ENCODE results near the gene ZNF446.
A peak's percentile ranks its signal among the peaks of the same experiment; 100 is the strongest.

Gene ZNF446

GRCh38 chr19:58455306-58455705 is 20.8 kb upstream of the ZNF446 start:
- DNase-seq (ENCODE audit: extremely low read depth, insufficient read length), result no peak
- Histone ChIP-seq H3K36me3 (ENCODE audit: control insufficient read depth, insufficient read depth, low read length) (peaks cover 17% of the 10 kb centered on the region), H3K4me3 (replicated peaks; ENCODE audit: low read depth, low read length) (no peak overlapping the region), H3K27me3 (replicated peaks; ENCODE audit: control insufficient read depth, insufficient read depth, low read length) (no peaks in the 10 kb centered on the region)
- TF ChIP-seq CTCF (IDR thresholded peaks at IDR 0.05; ENCODE audit: insufficient read depth, low read length, poor library complexity, severe bottlenecking), result no peak

GRCh38 chr19:58456111-58456510 is 20.0 kb upstream of the ZNF446 start:
- Histone ChIP-seq H3K4me3 (replicated peaks; ENCODE audit: low read depth, low read length) (no peak overlapping the region), H3K27me3 (replicated peaks; ENCODE audit: control insufficient read depth, insufficient read depth, low read length) (no peaks in the 10 kb centered on the region), H3K36me3 (ENCODE audit: control insufficient read depth, insufficient read depth, low read length) (peaks cover 17% of the 10 kb centered on the region)
- TF ChIP-seq CTCF (IDR thresholded peaks at IDR 0.05; ENCODE audit: insufficient read depth, low read length, poor library complexity, severe bottlenecking), result no peak
- DNase-seq (ENCODE audit: extremely low read depth, insufficient read length), result no peak

- peaks cover 12% of the 10 kb centered on the region for H3K36me3 ChIP-seq (ENCODE audit: control insufficient read depth, insufficient read depth, low read length)
- H3K4me3 ChIP-seq (replicated peaks; ENCODE audit: low read depth, low read length), result no peak overlapping the region
- DNase-seq (ENCODE audit: extremely low read depth, insufficient read length), result no peak
- TF ChIP-seq CTCF (IDR thresholded peaks at IDR 0.05; ENCODE audit: insufficient read depth, low read length, poor library complexity, severe bottlenecking), result no peak
- H3K27me3 ChIP-seq (replicated peaks; ENCODE audit: control insufficient read depth, insufficient read depth, low read length), result no peaks in the 10 kb centered on the region
Observed at GRCh38 chr19:58460039-58460438, 16.1 kb upstream of the ZNF446 start.

- TF ChIP-seq CTCF (IDR thresholded peaks at IDR 0.05; ENCODE audit: insufficient read depth, low read length, poor library complexity, severe bottlenecking), result no peak
- no peaks in the 10 kb centered on the region for H3K27me3 ChIP-seq (replicated peaks; ENCODE audit: control insufficient read depth, insufficient read depth, low read length)
- DNase-seq (ENCODE audit: extremely low read depth, insufficient read length), result no peak
- H3K4me3 ChIP-seq (replicated peaks; ENCODE audit: low read depth, low read length), result peak overlapping the region; percentile 56
- peaks cover 5% of the 10 kb centered on the region for H3K36me3 ChIP-seq (ENCODE audit: control insufficient read depth, insufficient read depth, low read length)
Observed at GRCh38 chr19:58466089-58466759, 9.9 kb upstream of the ZNF446 start.

- Histone ChIP-seq H3K27me3 (replicated peaks; ENCODE audit: control insufficient read depth, insufficient read depth, low read length) (no peaks in the 10 kb centered on the region), H3K36me3 (ENCODE audit: control insufficient read depth, insufficient read depth, low read length) (peaks cover 6% of the 10 kb centered on the region), H3K4me3 (replicated peaks; ENCODE audit: low read depth, low read length) (peak within 1 kb of the TSS; percentile 90)
- peak; percentile 95 for DNase-seq (ENCODE audit: extremely low read depth, insufficient read length)
- no peak for TF ChIP-seq CTCF (IDR thresholded peaks at IDR 0.05; ENCODE audit: insufficient read depth, low read length, poor library complexity, severe bottlenecking)
Observed at GRCh38 chr19:58466760-58467589, 9.2 kb upstream of the ZNF446 start, which contains the start of gene ZNF324. Gene ZNF324 (plus strand): TSS chr19:58467080. CDS start chr19:58469186, 2,106 bp downstream.
